Middle frontal gyrus (tissue), 1 donor: ENCODE results near the gene SLC12A9.
"Not testable (repeated sequence)": the region's sequence is repeated elsewhere in the genome, so short reads cannot be mapped to it uniquely, and the experiment has no call there.

Experiments
- DNase-seq: peaks from one replicate; pipeline ENCODE4 v3.0.0-alpha.2; 2015; ENCODE audit warnings: low spot score; ENCODE audit errors: extremely low spot score

The SLC12A9 gene

GRCh38 chr7:100825215-100825671 is 27.3 kb upstream of the SLC12A9 start:
- no peak for DNase-seq

- no peak for DNase-seq
Observed at GRCh38 chr7:100825751-100826513, 26.6 kb upstream of the SLC12A9 start.

GRCh38 chr7:100826514-100827329 is 25.8 kb upstream of the SLC12A9 start:
- no peak for DNase-seq

DNA sequence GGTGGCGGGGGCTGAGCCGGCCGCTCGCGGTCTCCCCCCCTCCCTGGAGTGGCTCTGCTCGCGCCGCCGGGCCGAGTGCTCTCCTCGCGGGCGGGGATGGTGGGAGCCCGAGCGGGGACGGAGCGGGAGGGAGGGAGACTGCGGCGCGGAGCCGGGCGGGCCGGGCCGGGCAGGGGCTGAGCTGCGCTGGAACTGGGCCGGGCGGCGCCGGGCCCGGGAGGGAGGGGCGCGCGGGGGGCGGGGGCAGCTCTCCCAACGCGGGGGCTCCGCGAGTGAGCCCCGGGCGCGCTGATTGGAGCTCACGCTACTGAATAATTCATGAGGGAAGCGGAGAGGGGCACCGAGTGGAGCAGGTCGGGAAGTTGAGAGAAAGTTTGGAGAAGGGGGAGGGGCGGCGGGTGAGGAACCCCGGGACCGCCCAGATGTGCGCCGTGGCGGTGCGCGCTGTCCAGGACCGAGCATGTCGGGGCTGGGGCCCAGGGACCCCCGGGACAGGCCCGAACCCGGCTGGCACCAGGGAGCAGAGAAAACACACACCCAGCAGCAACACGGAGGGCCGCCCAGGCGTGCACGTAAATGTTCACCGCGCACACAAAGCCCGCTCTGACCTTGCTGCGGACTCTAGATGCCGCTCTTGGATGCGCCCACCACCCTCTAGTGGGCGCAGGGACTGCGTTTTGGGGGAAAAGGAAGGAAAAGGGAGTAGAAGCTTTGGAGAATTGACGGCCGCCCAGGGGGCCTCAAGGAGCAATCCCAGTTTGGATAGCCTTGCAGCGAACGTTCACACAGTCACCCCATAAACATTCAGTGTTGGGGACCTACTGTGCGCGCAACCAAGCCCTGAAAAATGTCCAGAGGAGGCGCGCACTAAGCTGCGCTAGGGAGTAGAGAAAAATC is 24.9 kb upstream of the SLC12A9 start, which contains the start of gene EPHB4:
Gene EPHB4 (minus strand): TSS at position 194 of the 897 bp plus-strand sequence. CDS start 493 bp downstream, outside the sequence.
- DNase-seq, result no peak

DNA sequence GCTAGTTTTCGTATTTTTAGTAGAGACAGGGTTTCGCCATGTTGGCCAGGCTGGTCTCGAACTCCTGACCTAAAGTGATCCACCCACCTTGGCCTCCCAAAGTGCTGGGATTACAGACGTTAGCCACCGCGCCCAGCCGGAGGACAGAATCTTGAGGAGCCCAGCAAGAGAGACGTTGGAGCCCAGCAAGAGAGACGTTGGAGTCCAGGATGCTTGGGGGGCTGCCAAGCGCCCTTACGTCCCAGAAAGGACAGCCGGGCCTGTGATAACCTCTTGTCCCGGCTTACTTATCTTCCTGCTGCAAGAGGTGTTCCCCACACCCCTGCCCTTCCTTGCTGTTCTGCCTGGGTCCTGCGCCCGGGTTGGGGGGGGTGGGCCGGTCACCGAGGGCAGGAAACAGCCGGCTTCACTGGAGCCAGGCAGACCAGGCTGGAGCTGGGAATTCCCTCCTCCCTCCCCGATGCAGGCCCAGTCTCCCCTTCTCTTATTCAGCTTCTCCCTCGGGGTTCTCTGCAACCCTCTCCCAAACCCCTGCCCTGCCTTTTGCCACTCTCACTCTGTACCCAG is 23.3 kb upstream of the SLC12A9 start:
- DNase-seq, result no peak

GRCh38 chr7:100830396-100830795 is 22.1 kb upstream of the SLC12A9 start:
- DNase-seq, result no peak

DNA sequence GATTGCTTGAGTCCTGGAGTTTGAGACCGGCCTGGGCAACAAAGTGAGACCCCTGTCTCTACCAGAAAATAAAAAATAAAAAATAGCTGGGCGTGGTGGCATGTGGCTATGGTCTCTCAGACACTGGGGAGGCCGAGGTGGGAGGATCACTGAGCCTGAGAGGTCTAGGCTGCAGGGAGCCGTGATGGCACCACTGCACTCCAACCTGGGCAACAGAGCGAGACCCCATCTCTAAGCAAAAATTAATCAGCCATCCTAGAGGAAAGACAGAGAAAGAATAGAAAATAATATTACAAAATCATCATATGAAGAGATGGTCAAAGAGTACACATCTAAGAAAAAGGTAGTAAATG is 20.3 kb upstream of the SLC12A9 start:
- no peak for DNase-seq

DNA sequence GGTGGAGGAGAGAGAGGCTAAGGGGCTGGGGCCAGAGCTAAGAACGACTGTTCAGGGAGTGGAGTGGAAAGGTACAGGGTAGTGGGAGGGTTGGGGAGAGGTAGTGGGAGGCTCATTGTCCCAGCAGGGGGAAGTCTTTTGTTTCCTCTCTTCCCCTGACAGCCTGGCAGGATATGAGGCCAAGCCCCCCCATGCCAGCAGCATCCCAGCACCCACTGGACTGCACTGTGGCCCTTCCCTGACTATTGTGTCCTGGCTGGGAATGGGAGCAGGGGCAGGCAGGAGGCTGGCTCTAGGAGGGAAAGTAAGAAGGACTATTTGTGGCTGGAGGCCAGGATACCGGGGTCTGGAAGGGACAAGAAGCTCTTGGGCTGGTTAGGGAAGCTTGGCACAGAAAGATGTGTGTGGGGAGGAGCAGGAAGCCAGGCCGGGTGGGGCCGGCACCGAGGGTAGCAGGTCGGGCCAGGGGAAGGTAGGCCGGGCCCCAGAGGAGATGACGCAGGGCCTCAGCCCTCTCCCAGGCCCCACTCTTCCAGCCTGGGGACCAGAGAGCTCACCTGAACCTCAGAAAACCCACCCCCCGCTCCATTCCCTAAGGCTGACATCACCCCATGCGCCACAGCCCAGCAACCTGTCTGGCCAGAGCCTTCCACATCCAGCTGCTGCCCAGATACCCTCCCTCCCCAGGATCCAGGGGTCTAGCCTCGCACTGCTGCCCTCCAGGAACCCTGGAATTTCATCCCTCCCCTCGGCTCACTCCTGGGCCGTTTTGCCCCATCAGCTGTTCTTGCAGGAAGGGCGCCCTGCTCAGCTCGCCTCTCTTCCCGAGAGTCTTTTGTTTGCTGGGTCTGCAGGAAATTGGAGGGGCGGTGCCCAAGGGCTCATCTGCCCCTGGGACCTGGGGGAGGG is 16.4 kb upstream of the SLC12A9 start:
- no peak for DNase-seq

- no peak for DNase-seq
Observed at GRCh38 chr7:100836812-100837098, 15.8 kb upstream of the SLC12A9 start.

DNA sequence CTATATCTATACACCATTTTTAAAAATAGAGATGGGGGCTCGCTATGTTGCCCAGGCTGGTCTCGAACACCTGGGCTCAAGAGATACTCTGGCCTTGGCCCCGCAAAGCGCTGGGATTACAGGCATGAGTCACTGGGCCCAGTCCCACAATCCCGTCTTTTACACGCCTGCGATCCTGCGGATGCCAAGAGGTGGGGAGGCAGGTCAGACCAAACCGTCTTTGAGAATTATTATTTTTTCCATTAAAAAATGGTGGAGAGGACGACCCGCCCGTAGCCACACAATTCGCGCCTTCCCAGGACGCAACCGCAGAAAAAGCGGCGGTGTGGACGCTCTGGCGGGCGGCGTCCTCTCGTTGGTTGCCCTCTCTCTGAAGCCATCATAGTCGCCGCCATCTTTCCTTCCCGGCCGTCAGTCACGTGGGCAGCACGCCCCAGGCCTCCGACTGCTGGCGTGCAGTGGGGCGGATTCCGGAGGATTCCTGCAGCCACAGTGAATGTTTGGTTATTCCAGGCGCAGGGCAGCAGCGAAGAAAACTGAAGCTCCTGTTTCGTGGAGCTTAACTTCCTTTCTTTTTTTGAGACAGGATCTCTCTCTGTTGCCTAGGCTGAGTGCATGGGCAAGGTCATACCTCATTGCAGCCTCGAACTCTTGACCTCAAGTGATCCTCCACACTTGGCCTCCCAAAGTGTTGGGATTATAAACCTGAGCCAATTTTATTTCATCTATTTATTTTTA is 15.2 kb upstream of the SLC12A9 start:
- peak; percentile 88 for DNase-seq

- no peak for DNase-seq
Observed at GRCh38 chr7:100839361-100839760, 13.2 kb upstream of the SLC12A9 start.

GRCh38 chr7:100840470-100841100 is 11.9 kb upstream of the SLC12A9 start:
- no peak for DNase-seq

DNA sequence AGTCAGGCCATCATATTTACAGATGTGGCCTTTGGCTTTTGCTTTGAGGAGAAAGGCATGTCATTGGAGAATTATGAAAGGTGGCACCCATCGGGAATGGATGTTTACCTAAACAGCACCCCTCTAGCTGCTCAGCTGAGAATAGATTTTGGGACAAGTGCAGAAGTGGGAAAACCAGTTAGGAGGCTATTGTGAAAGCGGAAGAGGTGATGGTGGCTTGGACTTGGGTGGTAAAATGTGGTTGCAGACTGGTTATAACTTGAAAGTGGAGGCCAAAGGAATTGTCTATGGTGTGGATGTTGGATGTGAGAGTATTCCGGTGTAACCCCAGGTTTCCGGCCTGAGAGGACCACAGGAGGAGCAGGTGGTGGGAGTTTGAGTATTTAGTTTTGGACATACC is 5.2 kb upstream of the SLC12A9 start:
- no peak for DNase-seq

- DNase-seq, result no peak
Observed at GRCh38 chr7:100854146-100854895, 1.8 kb downstream of the SLC12A9 start.

DNA sequence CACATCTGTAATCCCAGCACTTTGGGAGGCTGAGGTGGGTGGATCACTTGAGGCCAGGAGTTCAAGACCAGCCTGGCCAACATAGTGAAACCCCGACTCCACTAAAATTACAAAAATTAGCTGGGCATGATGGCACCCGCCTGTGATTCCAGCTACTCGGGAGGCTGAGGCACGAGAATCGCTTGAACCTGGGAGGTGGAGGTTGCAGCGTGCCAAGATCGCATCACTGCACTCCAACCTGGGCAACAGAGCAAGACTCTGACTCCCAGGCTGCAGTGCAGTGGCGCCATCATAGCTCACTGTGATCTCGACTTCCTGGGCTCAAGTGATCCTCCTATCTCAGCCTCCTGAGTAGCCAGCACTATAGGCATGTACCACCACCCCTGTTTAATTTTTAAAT is 2.4 kb downstream of the SLC12A9 start:
- not testable (repeated sequence) for DNase-seq

GRCh38 chr7:100855515-100855914 is 3.0 kb downstream of the SLC12A9 start:
- DNase-seq, result no peak

- DNase-seq, result no peak
Observed at GRCh38 chr7:100856871-100857282, 4.4 kb downstream of the SLC12A9 start.

- no peak for DNase-seq
Observed at GRCh38 chr7:100859856-100860255, 7.3 kb downstream of the SLC12A9 start.
